GM21447 (cell line): ENCODE data around the gene USP9X.
"Not testable (repeated sequence)": the region's sequence is repeated elsewhere in the genome, so short reads cannot be mapped to it uniquely, and the experiment has no call there.

Experiments
- ATAC-seq: cut with Tn5 transposase; IDR thresholded peaks from one replicate; pipeline ENCODE4 v1.9.1; 2021; ENCODE audit not compliant: unreplicated experiment

Gene USP9X

DNA sequence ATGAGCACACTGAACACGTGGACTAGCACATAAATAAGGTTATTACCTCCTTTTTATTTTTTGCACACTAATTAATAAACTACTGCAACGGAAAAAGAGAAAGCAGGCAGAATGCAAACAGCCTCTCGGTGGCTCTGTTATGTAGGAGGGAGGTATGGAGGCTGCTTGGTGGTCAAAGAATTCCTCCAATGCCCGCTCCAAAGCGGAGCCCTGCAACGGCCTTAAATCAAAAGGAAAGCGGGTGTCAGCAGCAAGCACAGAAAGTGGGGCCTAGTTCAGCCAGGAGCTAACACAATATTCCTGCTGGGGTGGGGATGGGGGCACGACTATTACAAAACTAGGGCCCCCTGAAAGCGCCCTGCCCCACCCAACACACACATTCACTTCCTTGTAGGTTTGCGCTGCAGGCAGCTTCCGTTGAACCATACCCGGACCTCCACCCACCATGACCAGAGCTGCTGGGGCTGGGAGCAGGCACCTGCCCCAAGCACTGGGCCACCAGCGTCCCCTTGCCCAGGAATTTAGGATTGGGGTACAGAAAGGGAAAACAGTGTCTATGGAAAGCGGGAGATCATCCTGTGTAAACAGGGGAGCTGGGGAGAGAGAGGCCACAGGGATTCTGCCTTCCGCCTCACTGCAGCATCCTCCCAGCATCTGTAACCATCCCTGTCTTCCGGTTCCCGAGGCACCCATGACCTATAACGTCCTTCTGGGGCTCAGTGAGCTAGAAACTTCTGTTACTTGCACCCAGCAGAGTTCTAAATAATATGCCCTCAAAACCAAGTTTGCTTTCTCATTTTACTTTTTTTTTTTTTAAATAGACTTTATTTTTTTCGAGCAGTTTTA is 191.6 kb downstream of the USP9X start:
- no peak for ATAC-seq

DNA sequence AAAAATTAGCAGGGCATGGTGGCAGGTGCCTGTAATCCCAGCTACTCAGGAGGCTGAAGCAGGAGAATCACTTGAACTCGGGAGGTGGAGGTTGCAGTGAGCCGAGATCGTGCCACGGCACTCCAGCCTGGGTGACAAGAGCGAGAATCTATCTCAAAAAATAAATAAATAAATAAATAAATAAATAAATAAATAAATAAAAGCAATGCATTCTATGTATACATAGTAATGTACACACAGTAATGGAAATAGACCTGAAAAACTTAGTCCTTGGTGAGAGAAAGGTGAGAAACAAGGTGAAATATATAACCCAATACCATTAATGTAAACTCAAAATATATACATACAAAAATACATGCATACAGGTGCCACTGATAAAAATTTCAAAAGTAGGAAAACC is 197.1 kb downstream of the USP9X start:
- ATAC-seq, result not testable (repeated sequence)

DNA sequence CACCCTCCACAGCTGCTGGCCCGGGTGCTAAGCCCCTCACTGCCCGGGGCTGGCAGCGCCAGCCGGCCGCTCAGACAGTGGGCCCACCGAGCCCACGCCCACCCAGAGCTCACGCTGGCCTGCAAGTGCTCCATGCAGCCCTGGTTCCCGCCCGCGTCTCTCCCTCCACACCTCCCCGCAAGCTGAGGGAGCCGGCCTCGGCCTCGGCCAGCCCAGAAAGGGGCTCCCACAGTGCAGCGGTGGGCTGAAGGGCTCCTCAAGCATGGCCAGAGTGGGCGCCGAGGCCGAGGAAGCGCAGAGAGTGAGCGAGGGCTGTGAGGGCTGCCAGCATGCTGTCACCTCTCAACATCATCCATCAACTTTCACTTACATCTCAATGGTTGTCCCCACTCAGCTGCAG is 200.7 kb downstream of the USP9X start:
- not testable (repeated sequence) for ATAC-seq
